ENCODE results near the gene COL12A1. TPM values are rescaled to one million over a fixed set of nuclear protein-coding genes. Genes with fewer than 3 reads are reported as not detected.
A peak's percentile ranks its signal among the peaks of the same experiment; 100 is the strongest.

COL12A1 gene
- total RNA-seq, 1 donor = 1,591 TPM

DNA sequence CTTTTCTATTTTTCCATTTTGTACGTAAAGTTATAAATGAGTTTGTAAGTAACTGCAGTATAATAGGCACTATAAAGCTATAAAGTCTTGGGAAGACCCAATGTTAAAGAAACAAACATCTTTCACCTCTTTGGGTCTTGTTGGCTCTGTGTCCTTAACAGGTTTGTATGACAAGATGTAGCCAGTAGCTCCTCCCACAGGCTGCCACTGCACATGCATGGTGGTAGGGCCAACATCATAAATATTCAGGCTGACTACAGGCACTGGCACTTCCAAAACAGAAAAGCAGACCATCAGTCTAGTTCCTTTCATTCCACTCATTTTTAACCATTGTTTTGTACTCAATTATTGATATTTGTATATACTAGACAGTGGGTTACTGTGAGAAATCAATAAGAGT lies 59.9 kb downstream of the COL12A1 start:
- no peak overlapping the region for H3K4me3 ChIP-seq (ENCODE audit: insufficient read depth, low read length)
- no peaks in the 10 kb centered on the region for H3K79me2 ChIP-seq (ENCODE audit: insufficient read depth, low read length)
- H3K36me3 ChIP-seq (ENCODE audit: insufficient read depth, low read length) = peaks cover 83% of the 10 kb centered on the region
- TF ChIP-seq, protein P1, sequence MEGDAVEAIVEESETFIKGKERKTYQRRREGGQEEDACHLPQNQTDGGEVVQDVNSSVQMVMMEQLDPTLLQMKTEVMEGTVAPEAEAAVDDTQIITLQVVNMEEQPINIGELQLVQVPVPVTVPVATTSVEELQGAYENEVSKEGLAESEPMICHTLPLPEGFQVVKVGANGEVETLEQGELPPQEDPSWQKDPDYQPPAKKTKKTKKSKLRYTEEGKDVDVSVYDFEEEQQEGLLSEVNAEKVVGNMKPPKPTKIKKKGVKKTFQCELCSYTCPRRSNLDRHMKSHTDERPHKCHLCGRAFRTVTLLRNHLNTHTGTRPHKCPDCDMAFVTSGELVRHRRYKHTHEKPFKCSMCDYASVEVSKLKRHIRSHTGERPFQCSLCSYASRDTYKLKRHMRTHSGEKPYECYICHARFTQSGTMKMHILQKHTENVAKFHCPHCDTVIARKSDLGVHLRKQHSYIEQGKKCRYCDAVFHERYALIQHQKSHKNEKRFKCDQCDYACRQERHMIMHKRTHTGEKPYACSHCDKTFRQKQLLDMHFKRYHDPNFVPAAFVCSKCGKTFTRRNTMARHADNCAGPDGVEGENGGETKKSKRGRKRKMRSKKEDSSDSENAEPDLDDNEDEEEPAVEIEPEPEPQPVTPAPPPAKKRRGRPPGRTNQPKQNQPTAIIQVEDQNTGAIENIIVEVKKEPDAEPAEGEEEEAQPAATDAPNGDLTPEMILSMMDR (IDR thresholded peaks at IDR 0.05; ENCODE audit: extremely low read depth, low read depth, low read length) = no peak
- no peak for DNase-seq (ENCODE audit: insufficient read length, low spot score, missing footprints)
- no peaks in the 10 kb centered on the region for H3K9me3 ChIP-seq (ENCODE audit: low read depth, low read length)
- H3K27me3 ChIP-seq (ENCODE audit: insufficient read depth, low read length) = no peaks in the 10 kb centered on the region
- peaks cover 10% of the 10 kb centered on the region for H4K20me1 ChIP-seq (ENCODE audit: insufficient read depth, low read length)
- no peak overlapping the region for H3K27ac ChIP-seq (ENCODE audit: low read depth, low read length)
- peaks cover 41% of the 10 kb centered on the region for H3K4me1 ChIP-seq (ENCODE audit: insufficient read depth, low read length)
- no peak overlapping the region for H2AFZ ChIP-seq (ENCODE audit: low read length)
- no peak overlapping the region for H3K4me2 ChIP-seq (ENCODE audit: insufficient read depth, low read length)

DNA sequence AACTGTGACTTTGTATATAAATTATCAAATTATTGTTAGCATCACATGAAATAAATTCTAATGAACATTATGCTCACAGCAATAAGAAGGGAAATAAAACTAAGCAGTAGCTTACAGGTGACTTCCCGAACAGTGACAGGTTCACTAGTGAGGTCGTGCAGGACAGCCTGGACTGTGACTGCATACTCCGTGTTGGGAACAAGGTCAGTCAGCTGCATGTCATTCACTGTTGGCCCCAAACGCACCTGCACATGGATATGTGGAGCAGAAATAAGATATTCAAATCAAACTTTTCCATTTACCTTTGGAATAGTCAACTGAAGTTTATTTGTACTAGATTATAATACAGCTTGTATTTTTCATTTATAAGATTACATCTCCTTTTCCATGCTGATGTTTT lies 60.6 kb downstream of the COL12A1 start:
- Histone ChIP-seq H2AFZ (ENCODE audit: low read length) (no peak overlapping the region), H3K4me1 (ENCODE audit: insufficient read depth, low read length) (peaks cover 34% of the 10 kb centered on the region), H3K4me3 (ENCODE audit: insufficient read depth, low read length) (no peak overlapping the region), H3K27me3 (ENCODE audit: insufficient read depth, low read length) (no peaks in the 10 kb centered on the region), H4K20me1 (ENCODE audit: insufficient read depth, low read length) (peaks cover 10% of the 10 kb centered on the region), H3K4me2 (ENCODE audit: insufficient read depth, low read length) (no peak overlapping the region), H3K79me2 (ENCODE audit: insufficient read depth, low read length) (no peaks in the 10 kb centered on the region), H3K27ac (ENCODE audit: low read depth, low read length) (no peak overlapping the region), H3K36me3 (ENCODE audit: insufficient read depth, low read length) (peaks cover 89% of the 10 kb centered on the region), H3K9me3 (ENCODE audit: low read depth, low read length) (no peaks in the 10 kb centered on the region)
- no peak for DNase-seq (ENCODE audit: insufficient read length, low spot score, missing footprints)
- TF ChIP-seq, protein P1 (IDR thresholded peaks at IDR 0.05; ENCODE audit: extremely low read depth, low read depth, low read length) = no peak

DNA sequence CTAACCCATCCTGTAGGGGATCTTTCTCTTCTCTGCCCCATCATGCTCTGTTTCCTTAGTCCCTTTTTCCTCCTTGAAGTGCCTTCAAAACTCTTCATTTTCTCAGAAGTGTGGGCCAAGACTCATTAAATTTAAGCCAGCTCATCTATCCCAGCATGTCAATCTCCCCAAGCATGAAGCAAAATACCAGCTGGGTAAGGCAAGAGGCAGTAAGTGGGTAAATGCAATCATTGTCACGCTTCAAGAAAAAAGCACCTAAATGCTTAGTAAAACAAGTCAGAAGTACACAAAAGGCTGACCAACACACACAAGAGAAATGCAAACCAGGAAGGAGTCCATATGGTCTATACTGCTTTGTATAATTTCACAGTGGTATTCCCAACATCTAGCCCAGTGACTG lies 61.5 kb downstream of the COL12A1 start:
- peaks cover 96% of the 10 kb centered on the region for H3K36me3 ChIP-seq (ENCODE audit: insufficient read depth, low read length)
- no peaks in the 10 kb centered on the region for H3K27me3 ChIP-seq (ENCODE audit: insufficient read depth, low read length)
- no peak overlapping the region for H3K4me2 ChIP-seq (ENCODE audit: insufficient read depth, low read length)
- no peaks in the 10 kb centered on the region for H3K9me3 ChIP-seq (ENCODE audit: low read depth, low read length)
- no peaks in the 10 kb centered on the region for H3K79me2 ChIP-seq (ENCODE audit: insufficient read depth, low read length)
- no peak overlapping the region for H3K4me3 ChIP-seq (ENCODE audit: insufficient read depth, low read length)
- no peak overlapping the region for H2AFZ ChIP-seq (ENCODE audit: low read length)
- H3K27ac ChIP-seq (ENCODE audit: low read depth, low read length) = no peak overlapping the region
- H3K4me1 ChIP-seq (ENCODE audit: insufficient read depth, low read length) = peaks cover 34% of the 10 kb centered on the region
- TF ChIP-seq, protein P1 (IDR thresholded peaks at IDR 0.05; ENCODE audit: extremely low read depth, low read depth, low read length) = no peak
- no peak for DNase-seq (ENCODE audit: insufficient read length, low spot score, missing footprints)
- peaks cover 10% of the 10 kb centered on the region for H4K20me1 ChIP-seq (ENCODE audit: insufficient read depth, low read length)

DNA sequence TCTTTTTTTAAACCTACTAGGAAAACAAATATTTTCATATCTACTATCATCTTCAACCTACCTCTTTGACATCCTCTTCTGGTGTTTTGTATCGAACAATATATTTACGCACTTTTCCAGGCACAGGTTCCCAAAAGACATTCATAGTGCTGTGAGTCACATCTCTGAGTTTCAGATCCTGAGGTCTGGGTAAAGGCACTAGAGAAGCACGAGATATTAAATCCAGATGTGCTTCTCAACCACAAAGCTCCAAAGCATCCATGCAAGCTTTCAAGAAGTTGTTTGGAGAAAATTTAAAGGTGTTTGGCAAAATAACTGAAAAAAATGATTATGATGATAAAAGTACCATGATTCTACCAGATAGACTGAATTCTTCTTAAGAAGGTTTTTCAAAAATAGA lies 62.7 kb downstream of the COL12A1 start:
- Histone ChIP-seq H3K27ac (ENCODE audit: low read depth, low read length) (peak overlapping the region; percentile 35), H3K4me1 (ENCODE audit: insufficient read depth, low read length) (peaks cover 22% of the 10 kb centered on the region)

More for the DNA sequence above, 62.7 kb downstream of the COL12A1 start:
- H3K4me3 ChIP-seq (ENCODE audit: insufficient read depth, low read length) = no peak overlapping the region
- no peak overlapping the region for H3K4me2 ChIP-seq (ENCODE audit: insufficient read depth, low read length)
- H2AFZ ChIP-seq (ENCODE audit: low read length) = no peak overlapping the region
- no peaks in the 10 kb centered on the region for H3K9me3 ChIP-seq (ENCODE audit: low read depth, low read length)
- no peaks in the 10 kb centered on the region for H3K27me3 ChIP-seq (ENCODE audit: insufficient read depth, low read length)
- peaks cover 96% of the 10 kb centered on the region for H3K36me3 ChIP-seq (ENCODE audit: insufficient read depth, low read length)
- peak; percentile 21 for DNase-seq (ENCODE audit: insufficient read length, low spot score, missing footprints)
- TF ChIP-seq, protein P1 (IDR thresholded peaks at IDR 0.05; ENCODE audit: extremely low read depth, low read depth, low read length) = no peak
- H4K20me1 ChIP-seq (ENCODE audit: insufficient read depth, low read length) = peaks cover 10% of the 10 kb centered on the region
- H3K79me2 ChIP-seq (ENCODE audit: insufficient read depth, low read length) = no peaks in the 10 kb centered on the region
